Panc1 (cell line): ENCODE data around the gene PBXIP1. TPM values are rescaled to one million over a fixed set of nuclear protein-coding genes. Genes with fewer than 3 reads are reported as not detected.
A peak's percentile ranks its signal among the peaks of the same experiment; 100 is the strongest.

Experiments
- ATAC-seq: fragments of 200-7000 bp; cut with Tn5 transposase; 2 replicates; pipeline ENCODE4 v1.9.1; 2020; ENCODE audit warnings: mild to moderate bottlenecking, moderate library complexity
- BruUV-seq: library from RNA; stranded (reverse); fragments of 400-500 nt; replicated peaks from 2 replicates; lab custom pipeline; 2021; lab: Mats Ljungman, UMichigan
- CTCF ChIA-PET: fragments of 300-600 bp; sonication (Branson Sonifier 250); formaldehyde crosslinking; loops from one replicate; lab custom pipeline; 2022; ENCODE audit warnings: antibody characterized with exemption; lab: Charles Lee
- POLR2A ChIA-PET: fragments of 300-600 bp; sonication (Branson Sonifier 250); formaldehyde crosslinking; loops from one replicate; lab custom pipeline; 2022; ENCODE audit warnings: antibody characterized with exemption; lab: Charles Lee
- DNase-seq: peaks from one replicate; pipeline ENCODE4 v3.0.0-alpha.2; 2010; ENCODE audit warnings: low read depth, low spot score
- H3K27ac ChIP-seq: 2 replicates; pipeline ENCODE4 v1.5.1; 2011; ENCODE audit warnings: mild to moderate bottlenecking, low read length, inconsistent platforms
- H3K27me3 ChIP-seq: fragments of 200-500 bp; sonication (Bioruptor generic); 2 replicates; pipeline ENCODE4 v1.6.0; 2014; ENCODE audit warnings: low read length, inconsistent platforms; ENCODE audit not compliant: control insufficient read depth, insufficient read depth
- H3K36me3 ChIP-seq: fragments of 200-500 bp; sonication (Bioruptor generic); 2 replicates; pipeline ENCODE4 v1.5.1; 2014; ENCODE audit warnings: inconsistent platforms, mild to moderate bottlenecking, low read length, moderate library complexity; ENCODE audit not compliant: control insufficient read depth, insufficient read depth
- H3K4me1 ChIP-seq: 2 replicates; pipeline ENCODE4 v1.5.1; 2011; ENCODE audit warnings: inconsistent platforms, mild to moderate bottlenecking, low read length, moderate library complexity; ENCODE audit not compliant: control insufficient read depth, insufficient read depth
- H3K4me3 ChIP-seq, 2 experiments: 2 replicates each; pipeline ENCODE4 v1.5.1; 2011 to 2012; ENCODE audit warnings: low read depth in 2 of 2, low read length in 2 of 2, mild to moderate bottlenecking in 2 of 2, inconsistent platforms in 1 of 2, moderate library complexity in 1 of 2
- H3K9me3 ChIP-seq: fragments of 200-500 bp; sonication (Bioruptor generic); 2 replicates; pipeline ENCODE4 v1.5.1; 2014; ENCODE audit warnings: low read depth, mild to moderate bottlenecking, inconsistent platforms, low read length, moderate library complexity; ENCODE audit not compliant: control insufficient read depth, insufficient read depth
- POLR2AphosphoS5 ChIP-seq: IDR thresholded peaks from 2 replicates; pipeline ENCODE4 v1.6.1; 2012; ENCODE audit warnings: mild to moderate bottlenecking, low read depth, low read length, moderate library complexity
- REST ChIP-seq, 2 experiments: IDR thresholded peaks; 2 replicates each; pipeline ENCODE4 v1.6.1; 2011 to 2012; ENCODE audit warnings: low read depth in 2 of 2, control low read depth in 1 of 2, low read length in 1 of 2, mild to moderate bottlenecking in 1 of 2, moderate library complexity in 1 of 2; ENCODE audit not compliant: insufficient read depth in 1 of 2
- SIN3A ChIP-seq: IDR thresholded peaks from 2 replicates; pipeline ENCODE4 v1.6.1; 2012; ENCODE audit warnings: low read depth, mild to moderate bottlenecking, low read length, moderate library complexity, borderline replicate concordance; ENCODE audit not compliant: insufficient read depth
- TCF7L2 ChIP-seq: IDR thresholded peaks from 2 replicates; pipeline ENCODE4 v1.6.1; 2011; ENCODE audit warnings: mild to moderate bottlenecking, low read depth, low read length, inconsistent platforms
- in situ Hi-C: cut with HindIII; loops from 2 replicates; pipeline ENCODE4 v1.10.0; 2016; ENCODE audit warnings: low sequenced_read_pairs, low pct_unique_long_range_greater_than_20kb
- intact Hi-C: fragments of 100-400 bp; cut with micrococcal nuclease; formaldehyde crosslinking; loops from one replicate; pipeline ENCODE4 v1.10.0; 2022; ENCODE audit not compliant: unreplicated experiment
- total RNA-seq: library from RNA; stranded (reverse); gene quantifications from one replicate; pipeline ENCODE4 v1.2.1, GENCODE V29; 2021; ENCODE audit not compliant: unreplicated experiment
- TF ChIP-seq, protein P1 (sequence below): fragments of 450-650 bp; IDR thresholded peaks from 2 replicates; pipeline ENCODE4 v1.5.1; 2017; ENCODE audit warnings: mild to moderate bottlenecking

Gene PBXIP1
- total RNA-seq, 1 experiment from 2014 or later = 40.7 TPM

- no peak overlapping the region for H3K4me3 ChIP-seq
- H3K4me1 ChIP-seq = peaks cover 42% of the 10 kb centered on the region
- BruUV-seq = no TSS peak
- ATAC-seq (no peak), DNase-seq (no peak)
- H3K9me3 ChIP-seq = no peaks in the 10 kb centered on the region
- H3K27me3 ChIP-seq = no peaks in the 10 kb centered on the region
- POLR2A ChIA-PET = interaction anchor here (0.6 kb wide), 2 partner anchors 95 to 113 kb away, joined by 5 to 12 read pairs; partner anchors contain the start of gene EFNA3
- TF ChIP-seq SIN3A (no peak), POLR2AphosphoS5 (no peak)
- H3K27ac ChIP-seq = no peak overlapping the region
- in situ Hi-C loops (no loop called here), intact Hi-C loops (no loop called here)
- CTCF ChIA-PET = no interaction called here
- H3K36me3 ChIP-seq = peaks cover 17% of the 10 kb centered on the region
Observed at GRCh38 chr1:154966111-154966510, 10.2 kb upstream of the PBXIP1 start.

- ChIA-PET CTCF (no interaction called here), POLR2A (interaction anchor here (0.6 kb wide), 1 partner anchor 56 kb away, joined by 4 read pairs; no protein-coding TSS in a partner anchor)
- no peak for TF ChIP-seq REST (IDR thresholded peaks at IDR 0.05; ENCODE audit: insufficient read depth in 1 of 2, low read depth in 2 of 2, low read length in 1 of 2)
- TF ChIP-seq TCF7L2 = no peak
- TF ChIP-seq, protein P1, sequence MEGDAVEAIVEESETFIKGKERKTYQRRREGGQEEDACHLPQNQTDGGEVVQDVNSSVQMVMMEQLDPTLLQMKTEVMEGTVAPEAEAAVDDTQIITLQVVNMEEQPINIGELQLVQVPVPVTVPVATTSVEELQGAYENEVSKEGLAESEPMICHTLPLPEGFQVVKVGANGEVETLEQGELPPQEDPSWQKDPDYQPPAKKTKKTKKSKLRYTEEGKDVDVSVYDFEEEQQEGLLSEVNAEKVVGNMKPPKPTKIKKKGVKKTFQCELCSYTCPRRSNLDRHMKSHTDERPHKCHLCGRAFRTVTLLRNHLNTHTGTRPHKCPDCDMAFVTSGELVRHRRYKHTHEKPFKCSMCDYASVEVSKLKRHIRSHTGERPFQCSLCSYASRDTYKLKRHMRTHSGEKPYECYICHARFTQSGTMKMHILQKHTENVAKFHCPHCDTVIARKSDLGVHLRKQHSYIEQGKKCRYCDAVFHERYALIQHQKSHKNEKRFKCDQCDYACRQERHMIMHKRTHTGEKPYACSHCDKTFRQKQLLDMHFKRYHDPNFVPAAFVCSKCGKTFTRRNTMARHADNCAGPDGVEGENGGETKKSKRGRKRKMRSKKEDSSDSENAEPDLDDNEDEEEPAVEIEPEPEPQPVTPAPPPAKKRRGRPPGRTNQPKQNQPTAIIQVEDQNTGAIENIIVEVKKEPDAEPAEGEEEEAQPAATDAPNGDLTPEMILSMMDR = no peak
- no peak for TF ChIP-seq POLR2AphosphoS5
- no peak for TF ChIP-seq SIN3A
- DNase-seq (no peak), ATAC-seq (no peak)
- H3K36me3 ChIP-seq = peaks cover 20% of the 10 kb centered on the region
- intact Hi-C loops (no loop called here), in situ Hi-C loops (no loop called here)
- no TSS peak for BruUV-seq
- H3K4me3 ChIP-seq = no peak overlapping the region
- no peaks in the 10 kb centered on the region for H3K9me3 ChIP-seq
- peak overlapping the region; percentile 8; the same call in 1 of the 2 replicates for H3K27ac ChIP-seq
- peaks cover 43% of the 10 kb centered on the region for H3K4me1 ChIP-seq
- no peaks in the 10 kb centered on the region for H3K27me3 ChIP-seq
Observed at GRCh38 chr1:154964359-154964758, 8.5 kb upstream of the PBXIP1 start.

GRCh38 chr1:154963643-154964042, 7.7 kb upstream of the PBXIP1 start:
- ChIA-PET CTCF (no interaction called here), POLR2A (no interaction called here)
- DNase-seq = no peak
- Histone ChIP-seq H3K4me3 (no peak overlapping the region), H3K27me3 (no peaks in the 10 kb centered on the region), H3K4me1 (peaks cover 36% of the 10 kb centered on the region), H3K36me3 (peaks cover 20% of the 10 kb centered on the region), H3K9me3 (no peaks in the 10 kb centered on the region), H3K27ac (peak overlapping the region; percentile 31; the same call in 1 of the 2 replicates)
- in situ Hi-C loops = no loop called here
- ATAC-seq = no peak
- TF ChIP-seq POLR2AphosphoS5 = no peak
- TF ChIP-seq SIN3A = no peak
- TF ChIP-seq, protein P1 = no peak
- no peak for TF ChIP-seq REST (IDR thresholded peaks at IDR 0.05; ENCODE audit: insufficient read depth in 1 of 2, low read depth in 2 of 2, low read length in 1 of 2)
- no peak for TF ChIP-seq TCF7L2
- BruUV-seq = no TSS peak
- intact Hi-C loops = no loop called here
